ENCODE data around the gene ZNF813. TPM values are rescaled to one million over a fixed set of nuclear protein-coding genes. Genes with fewer than 3 reads are reported as not detected.
"Not testable (repeated sequence)": the region's sequence is repeated elsewhere in the genome, so short reads cannot be mapped to it uniquely, and the experiment has no call there.

Gene ZNF813
- total RNA-seq, 2 experiments from 2014 or later: 6.0 to 7.8 TPM

DNA sequence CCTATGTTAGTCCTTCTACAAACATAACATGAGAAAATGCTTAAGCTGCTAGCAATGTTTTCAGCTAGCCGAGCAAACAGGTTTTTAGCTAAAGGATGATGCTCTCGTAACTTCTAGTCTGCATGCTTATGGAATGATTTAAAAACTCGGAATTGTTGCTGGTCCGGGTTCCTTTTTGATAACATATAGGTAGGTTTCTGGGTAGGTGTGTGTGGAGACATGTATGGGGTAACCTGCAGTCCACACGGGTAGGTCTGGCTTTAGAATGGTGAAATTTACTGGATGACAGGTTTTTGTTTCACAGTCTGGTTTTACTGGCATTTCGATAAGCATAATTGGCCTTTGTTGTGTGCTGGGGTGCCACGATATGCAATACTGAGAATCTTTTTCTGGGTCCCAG lies 4.4 kb downstream of the ZNF813 start:
- Mint-ChIP-seq H3K27ac (no peak overlapping the region), H3K9me3 (peaks cover 30% of the 10 kb centered on the region), H3K4me1 (ENCODE audit: low read depth) (peaks cover 21% of the 10 kb centered on the region), H3K4me3 (no peak overlapping the region), H3K36me3 (ENCODE audit: low read depth) (peaks cover 77% of the 10 kb centered on the region), H3K27me3 (no peaks in the 10 kb centered on the region)
- POLR2A ChIA-PET: interaction anchor here (0.6 to 1.3 kb wide), 2 partner anchors 77 to 139 kb away, joined by 3 read pairs; partner anchors contain the start of gene ZNF765
- CTCF ChIA-PET: no interaction called here
- TF ChIP-seq, protein P1, sequence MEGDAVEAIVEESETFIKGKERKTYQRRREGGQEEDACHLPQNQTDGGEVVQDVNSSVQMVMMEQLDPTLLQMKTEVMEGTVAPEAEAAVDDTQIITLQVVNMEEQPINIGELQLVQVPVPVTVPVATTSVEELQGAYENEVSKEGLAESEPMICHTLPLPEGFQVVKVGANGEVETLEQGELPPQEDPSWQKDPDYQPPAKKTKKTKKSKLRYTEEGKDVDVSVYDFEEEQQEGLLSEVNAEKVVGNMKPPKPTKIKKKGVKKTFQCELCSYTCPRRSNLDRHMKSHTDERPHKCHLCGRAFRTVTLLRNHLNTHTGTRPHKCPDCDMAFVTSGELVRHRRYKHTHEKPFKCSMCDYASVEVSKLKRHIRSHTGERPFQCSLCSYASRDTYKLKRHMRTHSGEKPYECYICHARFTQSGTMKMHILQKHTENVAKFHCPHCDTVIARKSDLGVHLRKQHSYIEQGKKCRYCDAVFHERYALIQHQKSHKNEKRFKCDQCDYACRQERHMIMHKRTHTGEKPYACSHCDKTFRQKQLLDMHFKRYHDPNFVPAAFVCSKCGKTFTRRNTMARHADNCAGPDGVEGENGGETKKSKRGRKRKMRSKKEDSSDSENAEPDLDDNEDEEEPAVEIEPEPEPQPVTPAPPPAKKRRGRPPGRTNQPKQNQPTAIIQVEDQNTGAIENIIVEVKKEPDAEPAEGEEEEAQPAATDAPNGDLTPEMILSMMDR (IDR thresholded peaks at IDR 0.05): no peak
- intact Hi-C loops (cut with micrococcal nuclease): no loop called here
- DNase-seq (no peak), ATAC-seq (no peak)

DNA sequence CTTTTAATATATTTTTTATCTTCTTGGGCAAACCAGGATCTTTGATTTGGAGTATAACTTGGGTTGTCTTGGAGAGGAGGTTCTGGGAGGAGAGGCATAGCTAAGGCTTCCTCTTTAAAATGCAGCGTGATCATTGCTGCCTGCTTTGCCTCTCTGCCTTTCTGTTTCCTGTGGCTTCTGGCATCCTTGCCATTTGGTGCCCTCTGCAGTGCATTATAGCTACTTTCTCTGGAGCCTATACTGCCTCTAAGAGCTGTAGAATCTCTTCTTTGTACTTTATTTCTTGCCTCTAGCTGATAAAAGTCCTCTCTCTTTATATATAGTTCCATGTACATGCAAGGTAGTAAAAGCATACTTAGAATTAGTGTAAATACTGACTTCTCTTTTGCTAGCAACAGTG lies 7.3 kb downstream of the ZNF813 start:
- H3K4me3 Mint-ChIP-seq; H3K27ac Mint-ChIP-seq; intact Hi-C loops (cut with micrococcal nuclease); H3K4me1 Mint-ChIP-seq (ENCODE audit: low read depth); H3K27me3 Mint-ChIP-seq; POLR2A ChIA-PET; ATAC-seq; DNase-seq: not testable (repeated sequence)
- CTCF ChIA-PET: interaction anchor here (0.7 kb wide), 1 partner anchor 59 kb away, joined by 3 read pairs; no protein-coding TSS in a partner anchor
- Mint-ChIP-seq H3K36me3 (ENCODE audit: low read depth) (peaks cover 91% of the 10 kb centered on the region), H3K9me3 (peaks cover 48% of the 10 kb centered on the region)

DNA sequence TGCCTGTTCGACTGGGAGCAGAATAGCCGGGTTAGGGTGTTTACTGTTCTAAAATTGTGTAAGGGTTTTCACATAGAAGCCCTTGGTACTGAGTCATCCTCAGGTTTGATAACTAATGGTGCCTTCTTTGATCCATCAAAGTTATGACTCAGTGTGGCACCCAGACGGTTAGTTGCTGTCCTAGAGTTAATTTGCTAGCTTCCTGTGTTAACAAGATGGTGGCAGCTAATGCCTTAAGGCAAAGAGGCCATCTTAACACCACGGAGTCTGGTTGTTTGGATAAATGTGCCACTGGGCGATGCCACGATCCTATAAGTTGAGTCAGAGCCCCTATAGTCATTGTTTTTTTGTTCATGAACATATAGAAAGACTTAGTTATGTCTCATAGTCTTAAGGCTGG lies 7.9 kb downstream of the ZNF813 start:
- H3K27ac Mint-ChIP-seq; intact Hi-C loops (cut with micrococcal nuclease); H3K27me3 Mint-ChIP-seq; H3K4me3 Mint-ChIP-seq; DNase-seq; POLR2A ChIA-PET; CTCF ChIA-PET; ATAC-seq; H3K4me1 Mint-ChIP-seq (ENCODE audit: low read depth): not testable (repeated sequence)
- H3K9me3 Mint-ChIP-seq: peaks cover 53% of the 10 kb centered on the region
- H3K36me3 Mint-ChIP-seq (ENCODE audit: low read depth): peaks cover 96% of the 10 kb centered on the region

DNA sequence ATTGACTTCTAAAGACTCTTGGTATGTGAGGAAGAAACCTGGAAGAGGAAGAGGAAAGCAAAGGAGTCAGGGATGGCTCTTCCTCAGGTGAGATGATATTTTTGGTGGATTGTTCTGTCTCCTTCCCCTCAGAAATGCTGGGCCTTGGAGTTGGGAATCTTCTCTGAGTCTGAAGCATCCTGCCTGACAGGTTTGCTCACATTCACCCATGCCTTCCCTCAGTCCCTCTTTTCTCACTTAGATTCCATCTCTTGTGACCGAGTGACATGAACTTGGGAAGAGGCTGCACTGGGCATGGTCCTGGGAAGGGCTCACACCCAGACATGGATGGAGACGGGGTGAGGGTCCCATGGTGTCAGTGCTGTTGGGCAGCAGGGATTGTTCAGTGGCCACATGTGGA lies 16.2 kb downstream of the ZNF813 start:
- ATAC-seq; H3K27ac Mint-ChIP-seq; intact Hi-C loops (cut with micrococcal nuclease); CTCF ChIA-PET; H3K27me3 Mint-ChIP-seq; DNase-seq; H3K4me1 Mint-ChIP-seq (ENCODE audit: low read depth); H3K4me3 Mint-ChIP-seq; POLR2A ChIA-PET: not testable (repeated sequence)
- peaks cover 56% of the 10 kb centered on the region for H3K9me3 Mint-ChIP-seq
- H3K36me3 Mint-ChIP-seq (ENCODE audit: low read depth): peaks cover 93% of the 10 kb centered on the region

DNA sequence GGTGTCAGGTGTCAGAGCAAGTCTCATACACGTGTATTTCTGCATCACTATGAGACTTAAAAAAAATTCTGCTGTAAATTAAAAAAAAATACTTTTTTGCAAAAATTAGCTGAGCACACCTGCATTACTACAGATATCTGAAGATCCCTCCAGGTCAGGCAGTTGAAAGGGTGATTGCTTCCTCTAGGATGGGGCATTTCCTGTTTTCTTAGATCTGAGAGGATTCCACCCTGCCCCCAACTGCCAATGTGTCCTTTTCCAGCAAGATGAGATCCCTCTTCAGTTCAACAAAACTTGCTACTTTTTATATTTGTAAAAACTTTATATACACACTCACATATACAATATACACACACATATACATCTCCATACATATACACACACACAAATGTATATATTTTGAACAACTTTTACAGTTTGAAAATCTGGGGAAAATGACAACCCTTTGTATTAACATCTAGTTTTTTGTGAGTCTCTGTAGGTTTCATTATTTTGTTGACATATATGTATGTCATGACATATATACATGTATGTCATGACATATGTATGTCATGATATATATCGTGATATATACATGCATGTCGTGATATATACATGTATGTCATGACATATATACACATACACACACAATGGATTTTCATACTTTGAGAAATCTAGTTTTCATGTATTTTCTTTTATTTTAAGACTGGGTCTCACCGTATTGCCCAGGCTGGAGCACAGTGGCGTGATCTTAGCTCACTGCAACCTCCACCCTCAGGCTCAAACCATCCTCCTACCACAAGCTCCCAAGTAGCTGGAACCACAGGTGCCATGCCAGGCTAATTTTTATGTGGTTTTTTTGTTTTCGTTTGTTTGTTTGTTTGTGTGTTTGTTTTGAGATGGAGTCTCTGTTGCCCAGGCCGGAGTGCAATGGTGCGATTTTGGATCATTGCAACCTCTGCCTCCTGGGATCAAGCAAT lies 17.8 kb downstream of the ZNF813 start:
- no peak overlapping the region for H3K4me3 Mint-ChIP-seq
- TF ChIP-seq, protein P1 (IDR thresholded peaks at IDR 0.05): no peak
- CTCF ChIA-PET: interaction anchor here (0.6 kb wide), 1 partner anchor 1783 kb away, joined by 3 read pairs; no protein-coding TSS in a partner anchor
- peaks cover 48% of the 10 kb centered on the region for H3K9me3 Mint-ChIP-seq
- no peaks in the 10 kb centered on the region for H3K4me1 Mint-ChIP-seq (ENCODE audit: low read depth)
- no peaks in the 10 kb centered on the region for H3K27me3 Mint-ChIP-seq
- intact Hi-C loops (cut with micrococcal nuclease): no loop called here
- no peak overlapping the region for H3K27ac Mint-ChIP-seq
- POLR2A ChIA-PET: interaction anchor here (0.8 kb wide), 1 partner anchor 20 kb away, joined by 3 read pairs; no protein-coding TSS in a partner anchor
- ATAC-seq (no peak), DNase-seq (no peak)
- peaks cover 88% of the 10 kb centered on the region for H3K36me3 Mint-ChIP-seq (ENCODE audit: low read depth)

DNA sequence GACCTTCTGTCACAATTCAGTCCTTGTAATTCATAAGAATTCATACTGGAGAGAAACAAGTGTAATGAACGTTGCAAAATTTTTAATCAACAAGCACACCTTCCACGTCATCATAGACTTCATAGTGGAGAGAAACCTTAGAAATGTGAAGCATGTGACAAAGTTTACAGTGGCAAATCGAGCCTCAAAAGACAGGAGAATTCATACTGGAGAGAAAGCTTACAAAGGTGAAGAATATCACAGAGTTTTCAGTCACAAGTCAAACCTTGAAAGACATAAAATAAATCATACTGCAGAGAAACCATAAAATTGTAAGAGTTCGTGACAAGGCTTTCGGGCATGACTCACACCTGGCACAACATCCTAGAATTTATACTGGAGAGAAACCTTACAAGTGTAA lies 24.6 kb downstream of the ZNF813 start:
- Mint-ChIP-seq H3K9me3 (peaks cover 57% of the 10 kb centered on the region), H3K27me3 (no peaks in the 10 kb centered on the region), H3K4me1 (ENCODE audit: low read depth) (no peaks in the 10 kb centered on the region), H3K4me3 (no peak overlapping the region), H3K36me3 (ENCODE audit: low read depth) (peaks cover 74% of the 10 kb centered on the region), H3K27ac (no peak overlapping the region)
- TF ChIP-seq, protein P1 (IDR thresholded peaks at IDR 0.05): no peak
- ChIA-PET POLR2A (no interaction called here), CTCF (no interaction called here)
- ATAC-seq (no peak), DNase-seq (no peak)
- intact Hi-C loops (cut with micrococcal nuclease): no loop called here

DNA sequence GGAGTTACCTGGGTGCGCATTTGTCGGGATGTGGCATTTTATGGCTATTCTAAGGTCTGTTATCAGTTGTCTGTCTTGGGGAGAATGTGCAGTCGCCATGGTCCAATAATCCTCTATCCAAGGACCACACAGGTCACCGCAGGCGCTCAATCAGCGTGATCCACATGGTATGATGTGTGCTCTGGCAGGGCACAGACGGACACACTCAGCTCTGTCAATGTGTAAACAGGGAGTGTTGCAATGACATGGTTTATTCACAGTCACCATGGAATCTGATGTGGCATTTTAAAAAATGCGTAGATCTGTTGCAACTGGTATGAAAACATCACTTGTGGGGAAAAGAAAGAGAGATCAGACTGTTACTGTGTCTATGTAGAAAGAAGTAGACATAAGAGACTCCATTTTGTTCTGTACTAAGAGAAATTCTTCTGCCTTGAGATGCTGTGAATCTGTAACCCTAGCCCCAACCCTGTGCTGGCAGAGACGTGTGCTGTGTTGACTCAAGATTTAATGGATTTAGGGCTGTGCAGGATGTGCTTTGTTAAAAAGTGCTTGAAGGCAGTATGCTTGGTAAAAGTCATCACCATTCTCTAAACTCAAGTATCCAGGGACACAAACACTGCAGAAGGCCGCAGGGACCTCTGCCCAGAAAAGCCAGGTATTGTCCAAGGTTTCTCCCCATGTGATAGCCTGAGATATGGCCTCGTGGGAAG lies 29.9 kb downstream of the ZNF813 start:
- intact Hi-C loops (cut with micrococcal nuclease); H3K27me3 Mint-ChIP-seq; H3K4me1 Mint-ChIP-seq (ENCODE audit: low read depth); POLR2A ChIA-PET; H3K4me3 Mint-ChIP-seq; H3K27ac Mint-ChIP-seq; ATAC-seq; CTCF ChIA-PET; DNase-seq: not testable (repeated sequence)
- H3K9me3 Mint-ChIP-seq: peaks cover 43% of the 10 kb centered on the region
- peaks cover 28% of the 10 kb centered on the region for H3K36me3 Mint-ChIP-seq (ENCODE audit: low read depth)

DNA sequence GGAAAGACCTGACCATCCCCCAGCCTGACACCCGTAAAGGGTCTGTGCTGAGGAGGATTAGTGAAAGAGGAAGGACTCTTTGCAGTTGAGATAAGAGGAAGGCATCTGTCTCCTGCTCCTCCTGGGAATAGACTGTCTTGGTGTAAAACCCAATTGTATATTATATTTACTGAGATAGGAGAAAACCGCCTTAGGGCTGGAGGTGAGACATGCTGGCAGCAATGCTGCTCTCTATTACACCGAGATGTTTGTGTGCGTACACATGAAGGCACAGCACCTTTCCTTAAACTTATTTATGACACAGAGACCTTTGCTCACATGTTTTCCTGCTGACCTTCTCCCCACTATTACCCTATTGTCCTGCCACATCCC lies 30.5 kb downstream of the ZNF813 start:
- H3K27ac Mint-ChIP-seq, POLR2A ChIA-PET: not testable (repeated sequence)

DNA sequence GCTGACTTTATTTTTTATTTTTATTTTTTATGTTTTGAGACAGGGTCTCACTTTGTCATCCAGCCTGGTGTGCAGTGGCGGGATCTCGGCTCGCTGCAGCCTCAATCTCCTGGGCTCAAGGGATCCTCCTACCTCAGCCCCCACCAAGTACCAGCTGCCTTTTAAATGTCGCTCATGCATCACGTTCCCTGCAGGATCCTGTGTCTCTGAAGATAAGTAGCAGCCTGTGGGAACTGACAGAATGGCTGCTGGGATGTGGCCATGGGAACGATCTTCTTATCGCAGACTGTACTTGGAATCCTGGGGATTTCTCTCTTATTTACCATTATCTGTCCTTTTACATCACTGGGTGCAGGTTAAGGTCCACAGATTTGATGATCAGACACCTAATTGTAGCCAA lies 35.6 kb downstream of the ZNF813 start:
- DNase-seq; CTCF ChIA-PET; H3K4me1 Mint-ChIP-seq (ENCODE audit: low read depth); ATAC-seq; H3K4me3 Mint-ChIP-seq; H3K36me3 Mint-ChIP-seq (ENCODE audit: low read depth); intact Hi-C loops (cut with micrococcal nuclease); H3K27ac Mint-ChIP-seq; POLR2A ChIA-PET: not testable (repeated sequence)
- H3K27me3 Mint-ChIP-seq: peaks cover 19% of the 10 kb centered on the region
- H3K9me3 Mint-ChIP-seq: peaks cover 13% of the 10 kb centered on the region

More for the DNA sequence above, 30.5 kb downstream of the ZNF813 start:
- peaks cover 38% of the 10 kb centered on the region for H3K9me3 Mint-ChIP-seq
- intact Hi-C loops (cut with micrococcal nuclease); H3K4me3 Mint-ChIP-seq; H3K27me3 Mint-ChIP-seq; CTCF ChIA-PET; ATAC-seq; DNase-seq; H3K4me1 Mint-ChIP-seq (ENCODE audit: low read depth): not testable (repeated sequence)
- H3K36me3 Mint-ChIP-seq (ENCODE audit: low read depth): peaks cover 23% of the 10 kb centered on the region
